ENCODE results near the gene VPS4B. TPM values are rescaled to one million over a fixed set of nuclear protein-coding genes. Genes with fewer than 3 reads are reported as not detected.

Gene VPS4B
- total and polyA plus RNA-seq, 10 of the 15 experiments (the other 5 are each of a cell fraction or from before 2014, with no cell fraction given), result 21.4 to 37.6 (median 29.8) TPM

DNA sequence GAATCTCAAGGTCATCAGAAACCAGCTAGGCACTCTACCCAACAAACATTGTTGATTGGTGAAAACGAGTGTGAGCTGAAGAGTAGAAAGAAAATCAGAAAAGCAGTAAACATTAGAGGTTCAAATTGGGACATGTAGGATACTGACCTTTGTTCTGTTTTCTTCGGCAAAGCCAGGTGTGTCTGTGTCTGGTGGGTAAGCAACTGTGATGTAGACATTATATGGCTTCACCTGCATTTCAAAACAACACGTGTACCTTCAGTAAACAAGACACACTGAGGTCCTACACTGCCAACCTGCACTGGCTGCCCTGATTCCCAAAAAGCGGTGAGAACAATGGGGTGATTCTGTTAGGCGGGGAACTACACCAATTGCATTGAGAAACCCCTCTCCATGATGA lies 78.0 kb downstream of the VPS4B start:
- Histone ChIP-seq H3K36me3 (ENCODE audit: control insufficient read depth in 2 of 2, insufficient read depth in 2 of 2, low read length in 1 of 2) (peaks cover 4 to 6% of the 10 kb centered on the region in 2 experiments; a peak in 3 of 4 replicates), H3K9me3 (replicated peaks; ENCODE audit: control insufficient read depth, insufficient read depth, low read length) (no peaks in the 10 kb centered on the region), H3K9ac (ENCODE audit: control insufficient read depth, insufficient read depth, low read length) (no peak overlapping the region), H3K79me2 (ENCODE audit: control insufficient read depth, insufficient read depth, low read length) (no peaks in the 10 kb centered on the region), H3K4me2 (ENCODE audit: control insufficient read depth, insufficient read depth) (no peak overlapping the region), H3K4me3 (no peak overlapping the region), H3K4me1 (ENCODE audit: control insufficient read depth, insufficient read depth, low read length) (no peaks in the 10 kb centered on the region), H2AFZ (ENCODE audit: control insufficient read depth, low read depth, low read length) (no peak overlapping the region), H3K27ac (ENCODE audit: control insufficient read depth, insufficient read depth) (no peak overlapping the region), H4K20me1 (ENCODE audit: control insufficient read depth, insufficient read depth) (no peaks in the 10 kb centered on the region), H3K27me3 (replicated peaks in 1 of 2; ENCODE audit: control insufficient read depth in 2 of 2, insufficient read depth in 2 of 2, low read length in 1 of 2) (no peaks in the 10 kb centered on the region)
- no peak for DNase-seq (ENCODE audit: low read depth, low spot score)
- ATAC-seq, result no peak
- intact Hi-C loops (cut with micrococcal nuclease; ENCODE audit: unreplicated experiment), result loop anchor here (5.0 kb wide), 1 partner anchor 327 kb away; no protein-coding TSS in a partner anchor
- BruUV-seq (replicated peaks), result no TSS peak
- WGBS (ENCODE audit: insufficient coverage, insufficient replicate concordance, low lambda C conversion rate, missing lambda C conversion rate), result 88% methylated on average over 5 of the region's 5 CpGs
- POLR2A ChIA-PET, result no interaction called here
- no peak for FAIRE-seq
- SMC1A ChIA-PET (ENCODE audit: uncharacterized antibody, unreplicated experiment), result no interaction called here
- RAD21 ChIA-PET (ENCODE audit: unreplicated experiment), result no interaction called here
- TF ChIP-seq TARDBP (IDR thresholded peaks at IDR 0.05; ENCODE audit: borderline replicate concordance), result no peak
- no peak for TF ChIP-seq ZNF207 (IDR thresholded peaks at IDR 0.05; ENCODE audit: borderline replicate concordance)
- TF ChIP-seq MTA2 (IDR thresholded peaks at IDR 0.05; ENCODE audit: low read depth), result no peak
- CTCF ChIA-PET, result interaction anchor here (0.7 to 1.0 kb wide), 2 partner anchors 95 to 329 kb away, joined by 3 read pairs; no protein-coding TSS in a partner anchor
- in situ Hi-C loops (cut with MboI), result loop anchor here (25.0 kb wide), 1 partner anchor 632 kb away; the partner anchor contains the start of gene PHLPP1

DNA sequence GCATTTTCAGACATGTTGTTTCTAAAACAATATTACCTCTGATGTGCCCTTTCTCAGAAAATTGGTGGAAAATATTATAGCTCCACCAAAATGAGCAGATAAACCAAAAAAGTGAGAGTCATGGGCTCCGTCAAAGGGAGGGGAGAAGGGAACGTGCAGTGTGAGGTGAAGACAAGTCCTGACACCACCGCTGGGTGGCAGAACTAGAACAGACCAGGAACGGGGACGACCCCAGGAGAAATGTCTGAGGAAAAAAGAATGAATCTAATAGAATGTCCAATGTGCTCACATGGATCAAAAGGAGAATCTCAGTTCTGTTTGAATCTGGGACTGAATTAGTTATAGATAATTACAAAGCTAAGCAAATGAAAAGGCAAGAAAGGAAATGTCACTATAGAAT lies 80.1 kb downstream of the VPS4B start:
- no peak for ATAC-seq
- FAIRE-seq, result no peak
- POLR2A ChIA-PET, result no interaction called here
- TF ChIP-seq, protein P1, sequence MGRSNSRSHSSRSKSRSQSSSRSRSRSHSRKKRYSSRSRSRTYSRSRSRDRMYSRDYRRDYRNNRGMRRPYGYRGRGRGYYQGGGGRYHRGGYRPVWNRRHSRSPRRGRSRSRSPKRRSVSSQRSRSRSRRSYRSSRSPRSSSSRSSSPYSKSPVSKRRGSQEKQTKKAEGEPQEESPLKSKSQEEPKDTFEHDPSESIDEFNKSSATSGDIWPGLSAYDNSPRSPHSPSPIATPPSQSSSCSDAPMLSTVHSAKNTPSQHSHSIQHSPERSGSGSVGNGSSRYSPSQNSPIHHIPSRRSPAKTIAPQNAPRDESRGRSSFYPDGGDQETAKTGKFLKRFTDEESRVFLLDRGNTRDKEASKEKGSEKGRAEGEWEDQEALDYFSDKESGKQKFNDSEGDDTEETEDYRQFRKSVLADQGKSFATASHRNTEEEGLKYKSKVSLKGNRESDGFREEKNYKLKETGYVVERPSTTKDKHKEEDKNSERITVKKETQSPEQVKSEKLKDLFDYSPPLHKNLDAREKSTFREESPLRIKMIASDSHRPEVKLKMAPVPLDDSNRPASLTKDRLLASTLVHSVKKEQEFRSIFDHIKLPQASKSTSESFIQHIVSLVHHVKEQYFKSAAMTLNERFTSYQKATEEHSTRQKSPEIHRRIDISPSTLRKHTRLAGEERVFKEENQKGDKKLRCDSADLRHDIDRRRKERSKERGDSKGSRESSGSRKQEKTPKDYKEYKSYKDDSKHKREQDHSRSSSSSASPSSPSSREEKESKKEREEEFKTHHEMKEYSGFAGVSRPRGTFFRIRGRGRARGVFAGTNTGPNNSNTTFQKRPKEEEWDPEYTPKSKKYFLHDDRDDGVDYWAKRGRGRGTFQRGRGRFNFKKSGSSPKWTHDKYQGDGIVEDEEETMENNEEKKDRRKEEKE (IDR thresholded peaks at IDR 0.05), result no peak
- no peak for TF ChIP-seq IKZF1 (conservative IDR thresholded peaks at IDR 0.05)
- TF ChIP-seq SMAD1 (IDR thresholded peaks at IDR 0.05; ENCODE audit: low read depth, partially characterized antibody), result no peak
- TF ChIP-seq ZSCAN29 (IDR thresholded peaks at IDR 0.05), result no peak
- TF ChIP-seq MAX (IDR thresholded peaks at IDR 0.05; ENCODE audit: low read depth, low read length), result no peak
- TF ChIP-seq, protein P2, sequence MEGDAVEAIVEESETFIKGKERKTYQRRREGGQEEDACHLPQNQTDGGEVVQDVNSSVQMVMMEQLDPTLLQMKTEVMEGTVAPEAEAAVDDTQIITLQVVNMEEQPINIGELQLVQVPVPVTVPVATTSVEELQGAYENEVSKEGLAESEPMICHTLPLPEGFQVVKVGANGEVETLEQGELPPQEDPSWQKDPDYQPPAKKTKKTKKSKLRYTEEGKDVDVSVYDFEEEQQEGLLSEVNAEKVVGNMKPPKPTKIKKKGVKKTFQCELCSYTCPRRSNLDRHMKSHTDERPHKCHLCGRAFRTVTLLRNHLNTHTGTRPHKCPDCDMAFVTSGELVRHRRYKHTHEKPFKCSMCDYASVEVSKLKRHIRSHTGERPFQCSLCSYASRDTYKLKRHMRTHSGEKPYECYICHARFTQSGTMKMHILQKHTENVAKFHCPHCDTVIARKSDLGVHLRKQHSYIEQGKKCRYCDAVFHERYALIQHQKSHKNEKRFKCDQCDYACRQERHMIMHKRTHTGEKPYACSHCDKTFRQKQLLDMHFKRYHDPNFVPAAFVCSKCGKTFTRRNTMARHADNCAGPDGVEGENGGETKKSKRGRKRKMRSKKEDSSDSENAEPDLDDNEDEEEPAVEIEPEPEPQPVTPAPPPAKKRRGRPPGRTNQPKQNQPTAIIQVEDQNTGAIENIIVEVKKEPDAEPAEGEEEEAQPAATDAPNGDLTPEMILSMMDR (IDR thresholded peaks at IDR 0.05 in 2 of 3, conservative IDR thresholded peaks at IDR 0.05 in 1 of 3; ENCODE audit: control insufficient read depth in 2 of 3, extremely low read depth in 1 of 3, insufficient read depth in 1 of 3, low read depth in 3 of 3, low read length in 3 of 3), result peak in 1 of 3 experiments; percentile 24; a peak in 2 of 6 replicates
- TF ChIP-seq NR2C1 (IDR thresholded peaks at IDR 0.05), result no peak
- no peak for TF ChIP-seq DPF2 (IDR thresholded peaks at IDR 0.05)
- no peak for TF ChIP-seq MEF2B (IDR thresholded peaks at IDR 0.05; ENCODE audit: partially characterized antibody, poor library complexity, severe bottlenecking)
- TF ChIP-seq CHD4 (IDR thresholded peaks at IDR 0.05), result no peak

More for the DNA sequence above, 80.1 kb downstream of the VPS4B start:
- ChIA-PET CTCF (interaction anchor here (0.6 to 4.5 kb wide), 7 partner anchors 9 to 1143 kb away, joined by 3 to 49 read pairs (median 4); no protein-coding TSS in a partner anchor), SMC1A (ENCODE audit: uncharacterized antibody, unreplicated experiment) (interaction anchor here (0.6 to 4.0 kb wide), 3 partner anchors 98 to 877 kb away, joined by 3 to 17 read pairs (median 3); no protein-coding TSS in a partner anchor), RAD21 (ENCODE audit: unreplicated experiment) (interaction anchor here (0.7 to 4.2 kb wide), 5 partner anchors 97 to 651 kb away, joined by 3 to 31 read pairs (median 4); no protein-coding TSS in a partner anchor)
- no peak overlapping the region for H3K27ac ChIP-seq (ENCODE audit: control insufficient read depth, insufficient read depth)
- intact Hi-C loops (cut with micrococcal nuclease; ENCODE audit: unreplicated experiment) (loop anchor here (1.0 to 5.0 kb wide), 2 partner anchors 97 to 325 kb away; no protein-coding TSS in a partner anchor), in situ Hi-C loops (cut with MboI) (loop anchor here (25.0 kb wide), 1 partner anchor 630 kb away; the partner anchor contains the start of gene PHLPP1)
- no peaks in the 10 kb centered on the region for H3K9me3 ChIP-seq (replicated peaks; ENCODE audit: control insufficient read depth, insufficient read depth, low read length)
- H4K20me1 ChIP-seq (ENCODE audit: control insufficient read depth, insufficient read depth), result no peaks in the 10 kb centered on the region
- H3K4me2 ChIP-seq (ENCODE audit: control insufficient read depth, insufficient read depth), result no peak overlapping the region
- no peak for DNase-seq (ENCODE audit: low read depth, low spot score)
- no TSS peak for BruUV-seq (replicated peaks)
- peaks cover 5 to 10% of the 10 kb centered on the region in 2 experiments; a peak in 3 of 4 replicates for H3K36me3 ChIP-seq (ENCODE audit: control insufficient read depth in 2 of 2, insufficient read depth in 2 of 2, low read length in 1 of 2)
- H3K4me3 ChIP-seq, result no peak overlapping the region
- H3K4me1 ChIP-seq (ENCODE audit: control insufficient read depth, insufficient read depth, low read length), result no peaks in the 10 kb centered on the region
- no peaks in the 10 kb centered on the region for H3K79me2 ChIP-seq (ENCODE audit: control insufficient read depth, insufficient read depth, low read length)
- H3K9ac ChIP-seq (ENCODE audit: control insufficient read depth, insufficient read depth, low read length), result no peak overlapping the region
- no peak overlapping the region for H2AFZ ChIP-seq (ENCODE audit: control insufficient read depth, low read depth, low read length)
- WGBS (ENCODE audit: insufficient coverage, insufficient replicate concordance, low lambda C conversion rate, missing lambda C conversion rate), result 39% methylated on average over 5 of the region's 5 CpGs
- H3K27me3 ChIP-seq (replicated peaks in 1 of 2; ENCODE audit: control insufficient read depth in 2 of 2, insufficient read depth in 2 of 2, low read length in 1 of 2), result no peaks in the 10 kb centered on the region

Data from GM12878 (cell line).